ENCODE data around the gene KRTAP12-1. TPM values are rescaled to one million over a fixed set of nuclear protein-coding genes. Genes with fewer than 3 reads are reported as not detected.

The KRTAP12-1 gene
- total and polyA plus RNA-seq, 2 of the 8 experiments (the other 6 are each of a cell fraction or from before 2014, with no cell fraction given), result 0.50 to 0.73 TPM

- TF ChIP-seq CHD7 (IDR thresholded peaks at IDR 0.05; ENCODE audit: insufficient replicate concordance, low read length) (no peak), RNF2 (IDR thresholded peaks at IDR 0.05; ENCODE audit: borderline replicate concordance, low read depth, low read length, missing control alignments, poor library complexity, severe bottlenecking) (no peak), KDM4A (IDR thresholded peaks at IDR 0.05; ENCODE audit: low read depth, low read length, severe bottlenecking) (no peak), USF2 (IDR thresholded peaks at IDR 0.05; ENCODE audit: low read length) (no peak), RBBP5 (IDR thresholded peaks at IDR 0.05; ENCODE audit: borderline replicate concordance, low read depth, low read length) (no peak), POU5F1 (IDR thresholded peaks at IDR 0.05; ENCODE audit: low read depth, low read length) (no peak), JUND (IDR thresholded peaks at IDR 0.05; ENCODE audit: low read length) (no peak), SIX5 (IDR thresholded peaks at IDR 0.05; ENCODE audit: low read depth, low read length) (no peak), TCF12 (IDR thresholded peaks at IDR 0.05; ENCODE audit: low read depth, low read length) (no peak)
These were observed 17.3 kb downstream of the KRTAP12-1 start (continued) for GRCh38 chr21:44664691-44665090.

Measured in H1 (cell line).